OCI-LY7 (cell line): ENCODE data around the gene CARD11. TPM values are rescaled to one million over a fixed set of nuclear protein-coding genes. Genes with fewer than 3 reads are reported as not detected.

ENCODE experiments used
- BruUV-seq: library from RNA; stranded (reverse); fragments of 400-500 nt; replicated peaks from 2 replicates; lab custom pipeline; 2021; lab: Mats Ljungman, UMichigan
- CTCF ChIA-PET: fragments of 300-600 bp; sonication (Branson Sonifier 250); formaldehyde crosslinking; loops from one replicate; lab custom pipeline; 2022; ENCODE audit warnings: antibody characterized with exemption; ENCODE audit not compliant: unreplicated experiment; lab: Charles Lee
- POLR2A ChIA-PET: fragments of 300-600 bp; sonication (Branson Sonifier 250); formaldehyde crosslinking; loops from one replicate; lab custom pipeline; 2022; ENCODE audit warnings: antibody characterized with exemption; lab: Charles Lee
- DNase-seq: peaks from one replicate; pipeline ENCODE4 v3.0.0-alpha.2; 2015; ENCODE audit warnings: low spot score
- H2AFZ ChIP-seq: fragments of 200-600 bp; sonication (generic), shearing (Covaris generic); 2 replicates; pipeline ENCODE4 v1.6.1; 2014; ENCODE audit warnings: mild to moderate bottlenecking, antibody characterized with exemption, low read length, moderate library complexity
- H3K27ac ChIP-seq: fragments of 200-600 bp; sonication (generic); 2 replicates; pipeline ENCODE4 v1.5.1; 2014; ENCODE audit warnings: mixed run types, low read depth, mild to moderate bottlenecking, moderate library complexity, low read length, inconsistent platforms; ENCODE audit not compliant: poor library complexity, severe bottlenecking
- H3K36me3 ChIP-seq: fragments of 200-600 bp; sonication (generic); 2 replicates; pipeline ENCODE4 v1.6.1; 2014; ENCODE audit warnings: mild to moderate bottlenecking, antibody characterized with exemption, low read length, moderate library complexity, mixed read lengths; ENCODE audit not compliant: insufficient read depth
- H3K4me1 ChIP-seq: fragments of 200-600 bp; sonication (generic); 2 replicates; pipeline ENCODE4 v1.5.1; 2014; ENCODE audit warnings: mild to moderate bottlenecking, low read length; ENCODE audit not compliant: insufficient read depth, poor library complexity, severe bottlenecking
- H3K4me2 ChIP-seq: fragments of 200-600 bp; sonication (generic); 2 replicates; pipeline ENCODE4 v1.6.1; 2014; ENCODE audit warnings: mild to moderate bottlenecking, low read length
- H3K4me3 ChIP-seq: fragments of 200-600 bp; sonication (generic); 2 replicates; pipeline ENCODE4 v1.5.1; 2014; ENCODE audit warnings: mild to moderate bottlenecking, low read depth, low read length; ENCODE audit not compliant: poor library complexity, severe bottlenecking
- H3K79me2 ChIP-seq: fragments of 200-600 bp; sonication (generic); 2 replicates; pipeline ENCODE4 v1.6.1; 2016; ENCODE audit warnings: low read depth, mild to moderate bottlenecking, low read length, moderate library complexity, mixed read lengths; ENCODE audit not compliant: insufficient read depth
- H3K9me2 ChIP-seq: fragments of 200-600 bp; sonication (generic); 2 replicates; pipeline ENCODE4 v1.6.1; 2016; ENCODE audit warnings: mild to moderate bottlenecking, low read length, mixed read lengths; ENCODE audit not compliant: insufficient read depth
- H3K9me3 ChIP-seq: fragments of 200-600 bp; sonication (generic); 2 replicates; pipeline ENCODE4 v1.6.1; 2014; ENCODE audit warnings: mild to moderate bottlenecking, mixed run types, low read length, mixed read lengths
- H4K20me1 ChIP-seq: fragments of 200-600 bp; sonication (generic); 2 replicates; pipeline ENCODE4 v1.6.1; 2014; ENCODE audit warnings: mild to moderate bottlenecking, antibody characterized with exemption, low read length, moderate library complexity, mixed read lengths; ENCODE audit not compliant: insufficient read depth
- EZH2phosphoT487 ChIP-seq: fragments of 200-600 bp; sonication (generic); IDR thresholded peaks from 2 replicates; pipeline ENCODE4 v1.6.1; 2018; ENCODE audit warnings: low read depth, borderline replicate concordance, mild to moderate bottlenecking, mixed run types, antibody characterized with exemption, low read length, moderate library complexity, mixed read lengths
- intact Hi-C: fragments of 100-400 bp; cut with micrococcal nuclease; formaldehyde crosslinking; loops from one replicate; pipeline ENCODE4 v1.10.0; 2022; ENCODE audit not compliant: unreplicated experiment
- total RNA-seq, 2 experiments: library from RNA; depleted of rRNA in 1 of 2; stranded (reverse); fragments of >200 nt in 1 of 2; shearing (Covaris generic) in 1 of 2; gene quantifications; 2 replicates each; pipeline ENCODE4 v1.2.3, GENCODE V29; 2014 to 2022
- TF ChIP-seq, protein P1 (sequence below): fragments of 200-600 bp; sonication (generic); conservative IDR thresholded peaks from 2 replicates; pipeline ENCODE4 v1.5.1; 2014; ENCODE audit warnings: mild to moderate bottlenecking, antibody characterized with exemption, low read length, moderate library complexity, mixed read lengths

CARD11 gene
- total RNA-seq, 2 experiments from 2014 or later = 33.8 to 63.5 TPM

GRCh38 chr7:2972835-2973161 lies 70.9 kb downstream of the CARD11 start:
- Histone ChIP-seq H3K9me3 (peaks cover 11% of the 10 kb centered on the region; the same call in 1 of the 2 replicates), H3K79me2 (no peaks in the 10 kb centered on the region), H3K4me2 (peak overlapping the region; percentile 49), H3K4me3 (no peak overlapping the region), H3K27ac (peak overlapping the region; percentile 62), H3K36me3 (peaks cover 9% of the 10 kb centered on the region; the same call in 1 of the 2 replicates), H3K4me1 (peaks cover 42% of the 10 kb centered on the region), H4K20me1 (no peaks in the 10 kb centered on the region), H3K9me2 (no peaks in the 10 kb centered on the region), H2AFZ (no peak overlapping the region)
- POLR2A ChIA-PET = interaction anchor here (0.6 to 0.7 kb wide), 2 partner anchors 99 to 128 kb away, joined by 4 to 7 read pairs; no protein-coding TSS in a partner anchor
- DNase-seq = no peak
- CTCF ChIA-PET = no interaction called here
- TF ChIP-seq EZH2phosphoT487 = no peak
- no TSS peak for BruUV-seq
- intact Hi-C loops = no loop called here

GRCh38 chr7:2971914-2972834 lies 71.5 kb downstream of the CARD11 start:
- DNase-seq = peak; percentile 52
- H3K27ac ChIP-seq = peak overlapping the region; percentile 62
- H3K4me1 ChIP-seq = peaks cover 36% of the 10 kb centered on the region
- no peak for TF ChIP-seq EZH2phosphoT487
- TF ChIP-seq, protein P1, sequence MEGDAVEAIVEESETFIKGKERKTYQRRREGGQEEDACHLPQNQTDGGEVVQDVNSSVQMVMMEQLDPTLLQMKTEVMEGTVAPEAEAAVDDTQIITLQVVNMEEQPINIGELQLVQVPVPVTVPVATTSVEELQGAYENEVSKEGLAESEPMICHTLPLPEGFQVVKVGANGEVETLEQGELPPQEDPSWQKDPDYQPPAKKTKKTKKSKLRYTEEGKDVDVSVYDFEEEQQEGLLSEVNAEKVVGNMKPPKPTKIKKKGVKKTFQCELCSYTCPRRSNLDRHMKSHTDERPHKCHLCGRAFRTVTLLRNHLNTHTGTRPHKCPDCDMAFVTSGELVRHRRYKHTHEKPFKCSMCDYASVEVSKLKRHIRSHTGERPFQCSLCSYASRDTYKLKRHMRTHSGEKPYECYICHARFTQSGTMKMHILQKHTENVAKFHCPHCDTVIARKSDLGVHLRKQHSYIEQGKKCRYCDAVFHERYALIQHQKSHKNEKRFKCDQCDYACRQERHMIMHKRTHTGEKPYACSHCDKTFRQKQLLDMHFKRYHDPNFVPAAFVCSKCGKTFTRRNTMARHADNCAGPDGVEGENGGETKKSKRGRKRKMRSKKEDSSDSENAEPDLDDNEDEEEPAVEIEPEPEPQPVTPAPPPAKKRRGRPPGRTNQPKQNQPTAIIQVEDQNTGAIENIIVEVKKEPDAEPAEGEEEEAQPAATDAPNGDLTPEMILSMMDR = no peak
- H3K4me2 ChIP-seq = peak overlapping the region; percentile 49
- CTCF ChIA-PET = no interaction called here
- POLR2A ChIA-PET = interaction anchor here (0.6 to 1.6 kb wide), 5 partner anchors 20 to 127 kb away, joined by 3 to 7 read pairs (median 3); no protein-coding TSS in a partner anchor
- H3K4me3 ChIP-seq = no peak overlapping the region
- no peaks in the 10 kb centered on the region for H4K20me1 ChIP-seq
- peaks cover 11% of the 10 kb centered on the region; the same call in 1 of the 2 replicates for H3K9me3 ChIP-seq
- peaks cover 10% of the 10 kb centered on the region; the same call in 1 of the 2 replicates for H3K36me3 ChIP-seq
- no TSS peak for BruUV-seq
- no peaks in the 10 kb centered on the region for H3K79me2 ChIP-seq
- no peak overlapping the region for H2AFZ ChIP-seq
- H3K9me2 ChIP-seq = no peaks in the 10 kb centered on the region
- intact Hi-C loops = no loop called here

- Histone ChIP-seq H3K36me3 (peaks cover 19% of the 10 kb centered on the region; the same call in 1 of the 2 replicates), H4K20me1 (no peaks in the 10 kb centered on the region), H3K4me2 (no peak overlapping the region), H3K9me2 (no peaks in the 10 kb centered on the region), H3K79me2 (no peaks in the 10 kb centered on the region), H3K4me1 (peaks cover 27% of the 10 kb centered on the region), H3K9me3 (peaks cover 16% of the 10 kb centered on the region), H3K4me3 (no peak overlapping the region), H2AFZ (no peak overlapping the region), H3K27ac (no peak overlapping the region)
- CTCF ChIA-PET = no interaction called here
- BruUV-seq = no TSS peak
- intact Hi-C loops = no loop called here
- POLR2A ChIA-PET = interaction anchor here (1.1 to 1.6 kb wide), 2 partner anchors 22 to 24 kb away, joined by 3 to 4 read pairs; no protein-coding TSS in a partner anchor
- no peak for DNase-seq
- TF ChIP-seq EZH2phosphoT487 = no peak
- TF ChIP-seq, protein P1 = no peak
Measured at GRCh38 chr7:2970861-2971260, 72.8 kb downstream of the CARD11 start.
